B cell (primary cell): Measurements from ENCODE around the gene EFNA3.

Experiments
- EZH2 ChIP-seq: IDR thresholded peaks from 2 replicates; pipeline ENCODE4 v1.6.1; 2012; ENCODE audit warnings: borderline replicate concordance, low read depth, mild to moderate bottlenecking, moderate library complexity, low read length; ENCODE audit not compliant: insufficient read depth, poor library complexity, severe bottlenecking
- TF ChIP-seq, protein P1 (sequence below): fragments of 200-600 bp; IDR thresholded peaks from one replicate; pipeline ENCODE4 v1.8.0; 2022; ENCODE audit warnings: antibody characterized with exemption, mild to moderate bottlenecking

DNA sequence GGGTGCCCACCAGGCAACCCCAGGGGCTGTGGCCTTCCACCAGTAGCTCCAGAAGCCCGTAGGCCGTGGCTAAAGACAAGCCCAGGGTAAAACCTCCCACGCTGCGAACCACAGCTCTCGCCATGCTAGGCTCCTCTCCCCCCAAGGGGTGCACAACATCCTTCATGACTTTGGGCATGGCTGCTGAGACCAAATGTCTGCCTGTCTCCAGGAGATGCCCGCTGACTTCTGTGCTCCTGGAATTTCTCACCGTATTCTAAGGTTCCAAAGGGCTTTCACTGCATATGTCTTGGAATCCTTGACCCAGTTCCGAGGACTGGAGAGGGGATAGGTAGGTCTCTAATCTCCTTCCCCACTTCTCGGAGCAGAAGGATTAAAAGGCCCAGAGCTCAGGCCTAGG lies 45.1 kb upstream of the EFNA3 start, which contains the start of the genes DCST1 and DCST2:
- TF ChIP-seq, protein P1, sequence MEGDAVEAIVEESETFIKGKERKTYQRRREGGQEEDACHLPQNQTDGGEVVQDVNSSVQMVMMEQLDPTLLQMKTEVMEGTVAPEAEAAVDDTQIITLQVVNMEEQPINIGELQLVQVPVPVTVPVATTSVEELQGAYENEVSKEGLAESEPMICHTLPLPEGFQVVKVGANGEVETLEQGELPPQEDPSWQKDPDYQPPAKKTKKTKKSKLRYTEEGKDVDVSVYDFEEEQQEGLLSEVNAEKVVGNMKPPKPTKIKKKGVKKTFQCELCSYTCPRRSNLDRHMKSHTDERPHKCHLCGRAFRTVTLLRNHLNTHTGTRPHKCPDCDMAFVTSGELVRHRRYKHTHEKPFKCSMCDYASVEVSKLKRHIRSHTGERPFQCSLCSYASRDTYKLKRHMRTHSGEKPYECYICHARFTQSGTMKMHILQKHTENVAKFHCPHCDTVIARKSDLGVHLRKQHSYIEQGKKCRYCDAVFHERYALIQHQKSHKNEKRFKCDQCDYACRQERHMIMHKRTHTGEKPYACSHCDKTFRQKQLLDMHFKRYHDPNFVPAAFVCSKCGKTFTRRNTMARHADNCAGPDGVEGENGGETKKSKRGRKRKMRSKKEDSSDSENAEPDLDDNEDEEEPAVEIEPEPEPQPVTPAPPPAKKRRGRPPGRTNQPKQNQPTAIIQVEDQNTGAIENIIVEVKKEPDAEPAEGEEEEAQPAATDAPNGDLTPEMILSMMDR, result no peak
- TF ChIP-seq EZH2, result no peak
